SU-DHL-6 (cell line): ENCODE measurements around the gene SLC22A17.

Source experiments
- EZH2phosphoT487 ChIP-seq: fragments of 200-600 bp; sonication (generic), shearing (Covaris generic); conservative IDR thresholded peaks from 2 replicates; pipeline ENCODE4 v1.6.1; 2018; ENCODE audit warnings: mild to moderate bottlenecking, antibody characterized with exemption, low read length, moderate library complexity, mixed read lengths
- TF ChIP-seq, protein P1 (sequence below): fragments of 200-600 bp; sonication (generic); IDR thresholded peaks from one replicate; pipeline ENCODE4 v1.5.1; 2017; ENCODE audit warnings: antibody characterized with exemption, mild to moderate bottlenecking, low read length, moderate library complexity; ENCODE audit not compliant: insufficient read depth, poor library complexity, severe bottlenecking

DNA sequence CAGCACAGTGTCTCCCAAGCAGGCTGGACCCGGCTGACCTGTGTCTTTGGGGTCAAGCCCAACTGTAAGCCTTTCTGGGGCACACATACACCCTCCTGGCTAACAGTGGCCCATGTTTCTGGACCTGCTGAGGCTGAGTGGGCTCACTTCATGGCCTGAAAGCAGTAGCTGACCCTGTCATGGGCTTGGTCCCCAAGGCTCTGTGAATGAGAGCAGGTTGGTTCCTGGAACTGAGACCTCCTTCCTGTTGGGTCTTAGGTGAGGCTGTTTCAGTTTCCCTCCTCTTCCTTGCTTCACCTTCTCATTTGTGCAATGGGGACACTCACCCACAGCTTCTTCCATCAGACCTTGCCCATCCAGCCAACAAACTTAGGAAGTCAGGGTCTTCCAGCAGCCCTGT, 19.2 kb upstream of the SLC22A17 start:
- TF ChIP-seq, protein P1, sequence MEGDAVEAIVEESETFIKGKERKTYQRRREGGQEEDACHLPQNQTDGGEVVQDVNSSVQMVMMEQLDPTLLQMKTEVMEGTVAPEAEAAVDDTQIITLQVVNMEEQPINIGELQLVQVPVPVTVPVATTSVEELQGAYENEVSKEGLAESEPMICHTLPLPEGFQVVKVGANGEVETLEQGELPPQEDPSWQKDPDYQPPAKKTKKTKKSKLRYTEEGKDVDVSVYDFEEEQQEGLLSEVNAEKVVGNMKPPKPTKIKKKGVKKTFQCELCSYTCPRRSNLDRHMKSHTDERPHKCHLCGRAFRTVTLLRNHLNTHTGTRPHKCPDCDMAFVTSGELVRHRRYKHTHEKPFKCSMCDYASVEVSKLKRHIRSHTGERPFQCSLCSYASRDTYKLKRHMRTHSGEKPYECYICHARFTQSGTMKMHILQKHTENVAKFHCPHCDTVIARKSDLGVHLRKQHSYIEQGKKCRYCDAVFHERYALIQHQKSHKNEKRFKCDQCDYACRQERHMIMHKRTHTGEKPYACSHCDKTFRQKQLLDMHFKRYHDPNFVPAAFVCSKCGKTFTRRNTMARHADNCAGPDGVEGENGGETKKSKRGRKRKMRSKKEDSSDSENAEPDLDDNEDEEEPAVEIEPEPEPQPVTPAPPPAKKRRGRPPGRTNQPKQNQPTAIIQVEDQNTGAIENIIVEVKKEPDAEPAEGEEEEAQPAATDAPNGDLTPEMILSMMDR = no peak
- no peak for TF ChIP-seq EZH2phosphoT487
